Mesenchymal stem cell (in vitro differentiated cells and primary cell): ENCODE results near the gene MAEL.

ENCODE experiments used
- DNase-seq: peaks from one replicate; pipeline ENCODE4 v3.0.0-alpha.2; 2013
- H2AFZ ChIP-seq: one replicate; pipeline ENCODE4 v1.6.1; 2013; ENCODE audit warnings: low read depth, mild to moderate bottlenecking, control low read depth, inconsistent platforms, low read length, moderate library complexity
- H2AK5ac ChIP-seq: 2 replicates; pipeline ENCODE4 v1.6.1; 2013; ENCODE audit warnings: low read length, moderate library complexity, mild to moderate bottlenecking, inconsistent platforms; ENCODE audit not compliant: severe bottlenecking
- H2BK120ac ChIP-seq: one replicate; pipeline ENCODE4 v1.6.1; 2013; ENCODE audit warnings: low read depth, mild to moderate bottlenecking, inconsistent platforms, low read length, moderate library complexity
- H2BK12ac ChIP-seq, 2 experiments: one replicate each; pipeline ENCODE4 v1.6.1; 2013; ENCODE audit warnings: inconsistent platforms in 2 of 2, low read length in 2 of 2, mild to moderate bottlenecking in 2 of 2, moderate library complexity in 2 of 2, control low read depth in 1 of 2
- H2BK15ac ChIP-seq: one replicate; pipeline ENCODE4 v1.6.1; 2013; ENCODE audit warnings: mild to moderate bottlenecking, low read depth, inconsistent platforms; ENCODE audit not compliant: poor library complexity, severe bottlenecking
- H2BK5ac ChIP-seq: 2 replicates; pipeline ENCODE4 v1.6.1; 2013; ENCODE audit warnings: low read depth, mild to moderate bottlenecking, low read length, control low read depth, inconsistent platforms; ENCODE audit not compliant: poor library complexity, severe bottlenecking
- H3K14ac ChIP-seq, 2 experiments: one replicate each; pipeline ENCODE4 v1.6.1; 2013; ENCODE audit warnings: inconsistent platforms in 2 of 2, low read length in 2 of 2, control low read depth in 1 of 2, mild to moderate bottlenecking in 1 of 2, moderate library complexity in 1 of 2
- H3K18ac ChIP-seq, 2 experiments: one replicate each; pipeline ENCODE4 v1.6.1; 2013; ENCODE audit warnings: inconsistent platforms in 2 of 2, low read length in 2 of 2, control low read depth in 1 of 2, low read depth in 1 of 2, mild to moderate bottlenecking in 1 of 2
- H3K23ac ChIP-seq, 2 experiments: one replicate each; pipeline ENCODE4 v1.6.1; 2013; ENCODE audit warnings: inconsistent platforms in 2 of 2, low read length in 2 of 2, mild to moderate bottlenecking in 2 of 2, moderate library complexity in 2 of 2, control low read depth in 1 of 2
- H3K27ac ChIP-seq: 2 replicates; pipeline ENCODE4 v1.5.1; 2013; ENCODE audit warnings: mild to moderate bottlenecking, moderate library complexity, low read length, control low read depth, inconsistent platforms; ENCODE audit not compliant: poor library complexity, severe bottlenecking
- H3K27me3 ChIP-seq, 2 experiments: 2 replicates each; pipeline versions ENCODE4 v1.6.1 to v1.7.0; 2013; ENCODE audit warnings: low read length in 2 of 2, mild to moderate bottlenecking in 2 of 2, moderate library complexity in 2 of 2, control low read depth in 1 of 2, inconsistent platforms in 1 of 2; ENCODE audit not compliant: control insufficient read depth in 1 of 2, insufficient read depth in 1 of 2
- H3K36me3 ChIP-seq, 2 experiments: 2 replicates each; pipeline versions ENCODE4 v1.6.1 to v1.7.0; 2013; ENCODE audit warnings: low read length in 2 of 2, control low read depth in 1 of 2, inconsistent platforms in 1 of 2, low read depth in 1 of 2, mild to moderate bottlenecking in 1 of 2; ENCODE audit not compliant: insufficient read depth in 2 of 2, control insufficient read depth in 1 of 2
- H3K4ac ChIP-seq, 2 experiments: one replicate each; pipeline ENCODE4 v1.6.1; 2013; ENCODE audit warnings: inconsistent platforms in 2 of 2, low read length in 2 of 2, mild to moderate bottlenecking in 2 of 2, moderate library complexity in 2 of 2, control low read depth in 1 of 2, low read depth in 1 of 2
- H3K4me1 ChIP-seq: 2 replicates; pipeline ENCODE4 v1.6.1; 2013; ENCODE audit warnings: low read depth, low read length, control low read depth; ENCODE audit not compliant: control insufficient read depth, insufficient read depth
- H3K4me2 ChIP-seq: 2 replicates; pipeline ENCODE4 v1.6.1; 2013; ENCODE audit warnings: low read length, mild to moderate bottlenecking, inconsistent platforms; ENCODE audit not compliant: poor library complexity, severe bottlenecking
- H3K4me3 ChIP-seq, 2 experiments: 2 replicates each; pipeline versions ENCODE4 v1.5.1 to v1.7.0; 2013; ENCODE audit warnings: low read length in 2 of 2, mild to moderate bottlenecking in 2 of 2, control low read depth in 1 of 2, low read depth in 1 of 2; ENCODE audit not compliant: insufficient read depth in 1 of 2
- H3K79me1 ChIP-seq: replicated peaks from 2 replicates; pipeline ENCODE4 v1.6.1; 2013; ENCODE audit warnings: mild to moderate bottlenecking, control low read depth, low read length, inconsistent platforms; ENCODE audit not compliant: poor library complexity, severe bottlenecking
- H3K9ac ChIP-seq: 2 replicates; pipeline ENCODE4 v1.7.0; 2013; ENCODE audit warnings: mild to moderate bottlenecking, low read length, moderate library complexity
- H3K9me3 ChIP-seq: 2 replicates; pipeline ENCODE4 v1.7.0; 2013; ENCODE audit warnings: mild to moderate bottlenecking, low read length; ENCODE audit not compliant: control insufficient read depth
- H4K8ac ChIP-seq: one replicate; pipeline ENCODE4 v1.6.1; 2013; ENCODE audit warnings: inconsistent platforms, mild to moderate bottlenecking, low read length, moderate library complexity
- H4K91ac ChIP-seq: one replicate; pipeline ENCODE4 v1.6.1; 2013; ENCODE audit warnings: mild to moderate bottlenecking, low read length, inconsistent platforms
- WGBS: methylation state at CpG from one replicate; pipeline ENCODE4 v1.1.7; 2013; ENCODE audit warnings: mixed read lengths; 5-methylcytosine and 5-hydroxymethylcytosine counted together

Gene MAEL

DNA sequence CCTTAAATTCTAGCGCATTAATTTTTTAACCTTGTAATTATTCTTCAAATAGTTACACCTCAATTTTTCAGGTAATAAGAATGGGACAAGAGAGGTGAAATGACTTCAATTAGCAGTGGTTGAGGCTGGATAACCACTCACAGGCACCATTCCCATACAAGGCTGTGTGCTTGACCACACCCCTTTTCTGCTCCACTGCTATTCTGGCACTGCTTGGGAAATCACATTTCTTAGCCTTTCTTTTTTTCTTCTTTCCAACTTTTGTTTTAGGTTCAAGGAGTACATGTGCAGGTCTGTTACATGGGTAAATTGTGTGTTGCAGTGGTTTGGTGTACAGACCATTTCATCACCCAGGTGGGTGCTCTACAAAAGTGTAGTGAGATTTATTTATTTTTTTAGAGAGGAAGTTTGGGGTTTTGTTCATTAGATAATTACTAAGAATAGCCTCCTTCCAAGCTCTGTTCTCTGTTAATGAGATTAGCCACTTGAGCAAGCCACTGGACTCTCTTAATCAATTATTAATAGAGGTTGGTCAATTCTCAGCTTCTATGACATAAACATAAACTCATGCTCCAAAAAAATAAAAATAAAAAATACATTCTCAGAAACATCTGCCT, 28.1 kb upstream of the MAEL start:
- Histone ChIP-seq H3K14ac (no peak overlapping the region), H3K27ac (peak overlapping the region; percentile 65), H3K4me2 (peak overlapping the region; percentile 50), H2AK5ac (no peak overlapping the region), H3K36me3 (no peaks in the 10 kb centered on the region), H3K4me3 (no peak overlapping the region), H2BK5ac (no peak overlapping the region), H3K23ac (no peak overlapping the region), H2BK120ac (no peak overlapping the region), H3K79me1 (no peaks in the 10 kb centered on the region), H4K91ac (no peak overlapping the region), H4K8ac (no peak overlapping the region), H2BK15ac (no peak overlapping the region), H3K18ac (no peak overlapping the region), H2AFZ (no peak overlapping the region), H3K27me3 (peaks cover 6 to 41% of the 10 kb centered on the region in 2 experiments), H3K4me1 (peaks cover 3% of the 10 kb centered on the region), H3K9ac (no peak overlapping the region), H3K4ac (no peak overlapping the region), H3K9me3 (no peaks in the 10 kb centered on the region), H2BK12ac (no peak overlapping the region)
- WGBS, result no CpG with 5 or more reads among the region's 1 CpG
- no peak for DNase-seq

DNA sequence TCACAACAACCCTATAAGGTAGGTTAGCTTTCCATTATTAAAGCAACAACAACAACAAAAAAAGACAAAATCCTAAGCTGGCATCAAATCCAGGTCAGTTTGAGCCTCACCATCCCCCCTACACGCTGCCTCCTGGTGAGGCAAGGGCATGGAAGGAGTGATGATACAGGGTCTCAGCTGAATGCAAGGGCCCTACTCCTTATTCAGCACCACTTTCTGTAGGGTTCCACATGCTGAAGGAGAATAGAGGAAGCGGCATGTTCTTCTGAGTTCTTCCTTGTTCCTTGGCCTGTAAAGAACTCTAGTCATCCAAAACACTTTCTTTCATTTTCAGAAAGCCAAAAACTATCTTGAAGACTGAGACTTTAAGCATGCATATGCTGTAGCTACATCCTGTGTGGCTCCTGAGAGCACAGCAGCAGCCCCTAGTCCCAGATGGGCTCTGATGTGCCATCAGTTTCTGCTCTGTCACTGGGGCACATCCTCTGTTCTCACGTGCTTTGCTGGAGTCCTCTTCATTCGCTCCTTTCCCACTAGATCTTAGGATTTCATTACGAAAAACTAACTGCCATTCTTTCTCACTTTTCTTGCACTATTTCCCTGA, 19.9 kb upstream of the MAEL start:
- no peak overlapping the region for H2AK5ac ChIP-seq
- no peaks in the 10 kb centered on the region for H3K9me3 ChIP-seq
- H3K79me1 ChIP-seq, result no peaks in the 10 kb centered on the region
- no peak overlapping the region for H3K9ac ChIP-seq
- no peak for DNase-seq
- no peaks in the 10 kb centered on the region for H3K36me3 ChIP-seq
- no peak overlapping the region for H3K27ac ChIP-seq
- H3K4me3 ChIP-seq, result no peak overlapping the region
- H2BK12ac ChIP-seq, result no peak overlapping the region
- no peak overlapping the region for H2BK120ac ChIP-seq
- no peak overlapping the region for H4K8ac ChIP-seq
- no peak overlapping the region for H2AFZ ChIP-seq
- no peak overlapping the region for H3K23ac ChIP-seq
- H3K18ac ChIP-seq, result no peak overlapping the region
- peaks cover 67 to 74% of the 10 kb centered on the region in 2 experiments for H3K27me3 ChIP-seq
- H4K91ac ChIP-seq, result no peak overlapping the region
- H3K4me1 ChIP-seq, result peaks cover 2% of the 10 kb centered on the region
- WGBS, result 75% methylated on average over 5 of the region's 5 CpGs
- no peak overlapping the region for H3K4me2 ChIP-seq
- H2BK15ac ChIP-seq, result no peak overlapping the region
- H3K4ac ChIP-seq, result no peak overlapping the region
- H2BK5ac ChIP-seq, result no peak overlapping the region
- H3K14ac ChIP-seq, result no peak overlapping the region

DNA sequence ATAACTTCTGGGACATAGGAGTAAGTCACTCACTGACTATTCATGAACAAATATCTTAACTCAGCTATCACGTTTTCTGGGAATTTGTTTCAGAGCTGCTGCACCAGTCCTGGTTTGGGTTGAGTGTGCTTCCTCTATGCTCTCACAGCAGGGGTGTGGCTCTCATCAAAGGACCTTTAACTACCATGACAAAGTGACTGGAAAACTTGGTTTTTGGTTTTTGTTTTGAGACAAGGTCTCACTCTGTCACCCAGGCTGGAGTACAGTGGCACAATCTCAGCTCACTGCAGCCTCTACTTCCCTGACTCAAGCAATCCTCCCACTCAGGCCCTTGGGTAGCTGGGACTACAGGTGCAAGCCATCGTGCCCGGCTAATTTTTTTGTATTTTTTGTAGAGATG, 17.8 kb upstream of the MAEL start:
- Histone ChIP-seq H3K4me3 (no peak overlapping the region), H2AK5ac (no peak overlapping the region), H3K23ac (peak overlapping the region in 1 of 2 experiments; percentile 27), H3K27ac (no peak overlapping the region), H4K91ac (no peak overlapping the region), H4K8ac (no peak overlapping the region), H3K9ac (no peak overlapping the region), H3K27me3 (peaks cover 71 to 75% of the 10 kb centered on the region in 2 experiments), H2BK12ac (no peak overlapping the region), H2BK5ac (no peak overlapping the region), H3K36me3 (no peaks in the 10 kb centered on the region), H2AFZ (no peak overlapping the region), H3K9me3 (no peaks in the 10 kb centered on the region), H3K79me1 (no peaks in the 10 kb centered on the region), H3K4ac (no peak overlapping the region), H3K4me1 (peaks cover 7% of the 10 kb centered on the region), H3K14ac (no peak overlapping the region), H2BK120ac (no peak overlapping the region), H3K4me2 (no peak overlapping the region), H3K18ac (no peak overlapping the region), H2BK15ac (no peak overlapping the region)
- WGBS, result 77% methylated on average over 3 of the region's 3 CpGs
- DNase-seq, result no peak

DNA sequence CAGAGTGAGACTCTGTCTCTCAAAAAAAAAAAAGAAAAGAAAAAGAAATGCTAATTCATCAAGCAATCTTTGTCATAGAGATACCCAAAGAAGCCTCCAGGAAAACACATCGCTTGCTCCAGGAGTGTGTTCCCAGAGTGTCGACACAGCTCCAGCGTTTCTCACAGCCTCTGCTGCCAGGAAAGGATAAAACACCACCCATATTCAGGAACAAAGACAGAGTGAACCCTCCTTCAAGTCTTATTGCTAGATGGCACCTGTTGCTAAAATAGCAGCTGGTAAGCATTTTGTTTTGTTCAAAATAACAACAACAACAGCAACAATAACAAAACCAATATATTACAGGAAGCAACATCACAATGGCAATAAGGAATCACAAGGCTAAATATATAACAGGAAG, 16.9 kb upstream of the MAEL start:
- Histone ChIP-seq H3K18ac (no peak overlapping the region), H3K4me3 (no peak overlapping the region), H2AFZ (no peak overlapping the region), H3K36me3 (no peaks in the 10 kb centered on the region), H3K14ac (no peak overlapping the region), H3K23ac (no peak overlapping the region), H4K8ac (no peak overlapping the region), H4K91ac (no peak overlapping the region), H2BK120ac (no peak overlapping the region), H3K9ac (no peak overlapping the region), H2AK5ac (no peak overlapping the region), H2BK5ac (no peak overlapping the region), H3K79me1 (no peaks in the 10 kb centered on the region), H3K27me3 (peaks cover 73 to 77% of the 10 kb centered on the region in 2 experiments), H3K4me1 (peaks cover 7% of the 10 kb centered on the region), H2BK15ac (no peak overlapping the region), H2BK12ac (no peak overlapping the region), H3K9me3 (no peaks in the 10 kb centered on the region), H3K4me2 (no peak overlapping the region), H3K27ac (no peak overlapping the region), H3K4ac (no peak overlapping the region)
- WGBS, result 82% methylated on average over 3 of the region's 3 CpGs
- no peak for DNase-seq
